ENCODE data around the gene ZNF280C.
"Not testable (repeated sequence)": the region's sequence is repeated elsewhere in the genome, so short reads cannot be mapped to it uniquely, and the experiment has no call there.

The ZNF280C gene

DNA sequence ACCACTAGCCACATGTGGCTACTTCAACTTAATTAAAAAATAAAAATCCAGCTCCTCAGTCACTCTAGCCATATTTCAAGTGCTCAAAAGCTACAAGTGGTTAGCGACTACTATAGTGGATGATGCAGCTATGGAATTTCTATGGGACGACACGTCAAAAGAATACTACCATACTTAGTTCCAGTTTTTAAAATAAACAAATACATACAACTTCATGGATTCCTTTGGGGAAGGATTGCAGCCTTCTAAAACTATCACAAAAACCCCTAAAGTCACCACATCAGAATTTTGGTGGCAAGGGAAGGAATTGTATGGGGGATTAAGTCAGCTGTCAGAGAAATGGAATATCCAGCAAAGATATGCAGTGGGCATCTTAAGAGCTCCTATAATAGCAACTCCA is 6.5 kb downstream of the ZNF280C start:
- DNase-seq (ENCODE audit: low read depth in 1 of 2, low spot score in 1 of 2), result no peak

- DNase-seq (ENCODE audit: low read depth in 1 of 2, low spot score in 1 of 2), result no peak
These were observed 7.3 kb downstream of the ZNF280C start for GRCh38 chrX:130261296-130261893.

DNA sequence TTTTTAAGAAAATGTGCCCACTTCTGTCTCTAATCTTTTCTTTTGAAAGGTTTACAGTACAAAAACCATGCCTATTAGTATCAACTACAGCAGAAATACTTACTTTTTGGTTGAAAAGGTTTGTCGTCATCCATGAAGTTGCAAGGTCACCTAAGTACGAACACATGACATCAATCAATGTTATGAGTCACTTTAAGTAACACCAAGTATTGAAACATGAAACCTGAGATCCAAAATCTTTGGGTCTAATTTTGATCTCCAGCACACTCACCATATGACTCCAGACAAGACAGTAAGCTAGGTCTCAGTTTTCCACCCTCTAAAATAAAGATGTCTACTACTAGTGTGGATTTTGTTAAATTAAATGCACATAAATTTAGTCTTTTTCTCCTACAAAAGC is 8.4 kb downstream of the ZNF280C start:
- no peak for DNase-seq (ENCODE audit: low read depth in 1 of 2, low spot score in 1 of 2)

- DNase-seq (ENCODE audit: low read depth in 1 of 2, low spot score in 1 of 2), result no peak
These were observed 14.8 kb downstream of the ZNF280C start for GRCh38 chrX:130253916-130254315.

- DNase-seq (ENCODE audit: low read depth in 1 of 2, low spot score in 1 of 2), result no peak
These were observed 17.0 kb downstream of the ZNF280C start for GRCh38 chrX:130251671-130252070.

DNA sequence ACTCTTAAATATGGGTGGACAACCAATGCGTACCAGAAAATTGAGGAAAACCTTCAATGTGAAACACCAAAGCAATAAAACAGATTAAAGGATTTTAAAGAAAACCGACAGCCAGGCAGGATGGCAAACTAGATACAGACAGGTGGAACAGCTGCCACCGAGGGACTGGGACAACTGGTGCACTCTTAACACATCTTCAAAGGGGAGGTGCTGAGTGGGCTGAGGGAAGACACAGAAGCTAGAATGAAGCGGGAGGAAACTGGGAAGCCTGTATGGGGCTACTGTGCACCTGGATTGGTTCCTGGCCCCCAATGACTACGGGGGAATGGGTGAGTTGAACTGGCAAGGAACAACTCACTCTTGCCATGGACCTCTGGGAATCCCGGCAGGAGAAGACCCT is 20.7 kb downstream of the ZNF280C start:
- no peak for DNase-seq (ENCODE audit: low read depth in 1 of 2, low spot score in 1 of 2)

DNA sequence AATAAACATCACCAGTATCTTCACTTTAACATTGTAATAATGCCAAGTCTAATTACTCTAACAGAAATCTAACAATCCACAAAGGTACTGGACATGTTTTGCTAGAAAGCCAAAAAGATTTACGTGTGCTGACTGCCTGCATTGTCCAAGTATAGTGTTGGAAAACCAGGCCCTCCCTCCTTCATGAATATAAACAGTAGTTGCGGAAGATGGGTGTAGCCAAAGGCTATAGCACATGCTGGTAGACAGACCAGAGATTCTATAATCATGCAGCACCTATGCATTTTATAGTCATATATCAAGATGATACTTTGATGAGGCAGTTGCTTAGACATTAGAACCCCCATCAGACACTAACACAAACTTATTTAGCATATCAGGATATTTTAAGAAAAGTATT is 22.6 kb downstream of the ZNF280C start:
- no peak for DNase-seq (ENCODE audit: low read depth in 1 of 2, low spot score in 1 of 2)

DNA sequence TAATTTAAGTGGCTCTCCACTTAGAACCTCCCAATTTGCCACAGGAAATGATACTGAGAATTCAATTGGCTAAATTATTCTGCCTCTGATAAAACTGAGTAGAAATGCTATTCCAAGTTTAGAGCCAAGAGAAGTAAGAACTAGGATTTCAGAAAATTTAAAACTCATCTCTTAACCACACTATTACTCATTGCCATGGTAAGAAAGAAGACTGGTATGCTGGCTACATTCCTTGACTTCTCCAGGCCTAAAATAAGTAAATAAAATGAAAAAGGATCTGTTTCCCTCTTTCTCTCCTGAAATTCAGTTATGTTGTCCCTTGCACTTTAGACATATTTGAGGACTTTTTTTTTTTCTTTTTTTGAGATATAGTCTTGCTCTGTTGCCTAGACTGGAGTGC is 23.3 kb downstream of the ZNF280C start:
- DNase-seq (ENCODE audit: low read depth in 1 of 2, low spot score in 1 of 2), result no peak

GRCh38 chrX:130231184-130231583 is 37.5 kb downstream of the ZNF280C start:
- DNase-seq (ENCODE audit: low read depth in 1 of 2, low spot score in 1 of 2), result not testable (repeated sequence)

- no peak for DNase-seq (ENCODE audit: low read depth in 1 of 2, low spot score in 1 of 2)
These were observed 39.8 kb downstream of the ZNF280C start for GRCh38 chrX:130228871-130229270.

GRCh38 chrX:130224810-130225209 is 43.9 kb downstream of the ZNF280C start:
- DNase-seq (ENCODE audit: low read depth in 1 of 2, low spot score in 1 of 2), result no peak

DNA sequence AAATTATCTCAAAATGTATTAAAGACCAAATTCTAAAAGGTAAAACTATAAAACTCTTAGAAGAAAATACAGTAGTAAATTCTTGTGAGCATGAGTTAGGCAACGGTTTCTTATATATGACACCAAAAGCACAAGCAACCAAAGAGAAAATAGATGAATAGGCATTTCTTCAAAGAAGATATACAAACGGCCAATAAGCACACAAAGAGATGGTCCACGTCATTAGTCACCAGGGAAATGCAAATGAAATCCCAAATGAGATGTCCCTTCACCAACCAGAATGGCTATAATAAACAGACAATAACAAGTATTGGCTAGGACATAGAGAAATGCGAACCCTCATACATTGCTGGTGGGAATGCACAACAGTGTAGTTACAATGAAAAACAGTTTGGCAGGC is 52.4 kb downstream of the ZNF280C start:
- DNase-seq (ENCODE audit: low read depth in 1 of 2, low spot score in 1 of 2), result no peak

DNA sequence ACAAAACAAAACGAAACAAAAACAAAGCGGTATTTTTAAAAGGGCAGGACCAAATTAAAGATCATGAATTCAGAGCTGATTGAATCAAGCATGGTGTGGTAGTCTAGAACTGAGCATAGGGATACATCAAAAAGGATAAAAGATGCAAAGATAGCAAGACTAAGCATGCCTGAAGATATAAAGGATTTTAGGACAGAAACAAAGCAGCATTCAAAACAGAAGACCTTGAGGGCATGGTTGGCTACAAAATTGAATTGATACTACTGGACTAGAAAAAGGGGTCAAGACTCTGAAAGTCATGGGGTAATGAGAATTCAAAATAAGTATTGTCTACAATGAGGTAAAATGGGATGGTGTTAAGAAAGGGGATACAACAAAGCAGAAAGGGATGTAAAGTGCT is 55.3 kb downstream of the ZNF280C start:
- DNase-seq (ENCODE audit: low read depth in 1 of 2, low spot score in 1 of 2), result no peak

GRCh38 chrX:130212371-130212770 is 56.3 kb downstream of the ZNF280C start:
- no peak for DNase-seq (ENCODE audit: low read depth in 1 of 2, low spot score in 1 of 2)

- no peak for DNase-seq (ENCODE audit: low read depth in 1 of 2, low spot score in 1 of 2)
These were observed 57.1 kb downstream of the ZNF280C start for GRCh38 chrX:130211415-130212186.

DNA sequence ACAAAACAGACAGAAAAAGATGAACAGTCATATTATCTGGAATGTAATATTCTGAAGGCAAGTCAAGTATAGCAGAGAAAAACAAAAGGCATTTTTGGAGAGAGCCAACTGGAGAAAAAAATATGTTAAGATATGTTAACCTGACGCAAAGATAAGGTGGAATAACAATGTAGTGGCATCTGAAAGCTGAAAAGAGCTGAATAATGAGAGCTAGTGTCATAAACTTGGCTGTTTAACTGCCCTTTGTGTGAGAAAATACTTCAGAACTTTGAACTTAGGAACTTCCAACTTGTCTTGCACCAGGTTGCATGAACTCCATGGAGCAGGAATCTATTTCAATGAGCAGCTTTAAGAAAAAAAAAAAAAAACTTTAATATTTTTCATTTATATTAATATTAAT is 64.1 kb downstream of the ZNF280C start:
- DNase-seq (ENCODE audit: low read depth in 1 of 2, low spot score in 1 of 2), result no peak

DNA sequence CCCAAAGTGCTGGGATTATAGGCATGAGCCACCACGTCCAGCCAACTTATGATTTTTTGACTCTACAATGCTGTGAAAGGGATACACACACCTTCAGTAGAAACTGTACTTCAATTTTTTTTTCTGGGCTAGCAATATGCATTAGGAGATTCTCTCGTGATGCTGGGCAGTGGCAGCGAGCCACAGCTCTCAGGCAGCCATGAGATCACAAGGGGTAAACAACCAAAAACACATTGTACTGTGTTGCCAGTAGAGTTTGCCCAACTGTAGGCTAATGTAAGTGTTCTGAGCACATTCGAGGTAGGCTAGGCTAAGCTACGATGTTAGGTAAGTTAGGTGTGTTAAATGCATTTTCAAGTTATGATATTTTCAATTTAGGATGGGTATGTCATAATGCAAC is 71.2 kb downstream of the ZNF280C start:
- DNase-seq (ENCODE audit: low read depth in 1 of 2, low spot score in 1 of 2), result no peak

GRCh38 chrX:130196466-130196865 is 72.2 kb downstream of the ZNF280C start:
- DNase-seq (ENCODE audit: low read depth in 1 of 2, low spot score in 1 of 2), result no peak

DNA sequence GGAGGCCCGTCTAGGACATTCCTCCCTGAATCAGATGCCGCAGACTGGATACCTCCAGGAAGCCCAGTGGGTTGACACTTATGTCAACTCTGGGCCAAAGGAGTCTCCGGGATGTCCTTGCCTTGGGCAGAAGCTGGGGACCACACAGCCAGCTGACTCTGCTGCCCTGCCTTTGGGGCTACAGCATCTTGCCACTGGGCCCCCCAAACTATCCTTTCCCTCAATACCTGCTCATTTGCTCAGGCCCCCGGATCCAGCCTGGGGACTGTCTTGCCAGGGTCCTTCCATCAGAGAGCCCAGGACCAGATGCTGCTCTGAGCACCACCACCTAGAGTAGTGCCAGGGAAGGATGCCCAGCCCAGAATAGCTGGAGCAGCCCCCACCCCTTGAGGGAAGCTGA is 77.9 kb downstream of the ZNF280C start:
- DNase-seq (ENCODE audit: low read depth in 1 of 2, low spot score in 1 of 2), result no peak

GRCh38 chrX:130186651-130187050 is 82.0 kb downstream of the ZNF280C start:
- no peak for DNase-seq (ENCODE audit: low read depth in 1 of 2, low spot score in 1 of 2)

DNA sequence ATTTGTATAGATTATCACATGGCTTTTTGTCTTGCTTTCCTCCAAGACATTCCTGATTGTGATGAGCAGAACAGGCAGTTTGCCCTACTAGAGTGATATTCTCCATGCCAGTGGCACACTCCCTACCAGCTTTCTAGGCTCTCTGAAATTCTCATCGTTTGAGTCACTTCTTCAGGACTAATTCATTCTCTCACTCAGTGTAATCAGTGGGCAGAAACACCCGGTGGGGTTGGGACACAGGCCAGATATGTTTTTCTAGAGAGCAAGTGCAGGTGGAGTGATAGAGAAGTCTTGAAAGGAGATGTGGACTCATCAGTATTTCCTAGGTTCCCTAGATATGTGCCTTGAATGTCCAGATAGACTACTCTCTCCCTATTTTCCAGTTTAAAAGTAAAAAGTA is 83.8 kb downstream of the ZNF280C start:
- DNase-seq (ENCODE audit: low read depth in 1 of 2, low spot score in 1 of 2), result no peak

GRCh38 chrX:130184168-130184567 is 84.5 kb downstream of the ZNF280C start:
- DNase-seq (ENCODE audit: low read depth in 1 of 2, low spot score in 1 of 2), result no peak
